GM12864 (cell line): ENCODE measurements around the gene ARHGAP23.

ENCODE experiments used
- DNase-seq: peaks from one replicate; pipeline ENCODE4 v3.0.0-alpha.2; 2011; ENCODE audit warnings: low read depth
- H3K4me3 ChIP-seq: 2 replicates; pipeline ENCODE4 v1.5.1; 2011; ENCODE audit warnings: mild to moderate bottlenecking, low read depth, low read length, control low read depth
- TF ChIP-seq, protein P1 (sequence below): IDR thresholded peaks from 2 replicates; pipeline ENCODE4 v1.5.1; 2011; ENCODE audit warnings: low read depth, mild to moderate bottlenecking, moderate library complexity, low read length, control low read depth, inconsistent platforms; ENCODE audit errors: missing control alignments

ARHGAP23 gene

DNA sequence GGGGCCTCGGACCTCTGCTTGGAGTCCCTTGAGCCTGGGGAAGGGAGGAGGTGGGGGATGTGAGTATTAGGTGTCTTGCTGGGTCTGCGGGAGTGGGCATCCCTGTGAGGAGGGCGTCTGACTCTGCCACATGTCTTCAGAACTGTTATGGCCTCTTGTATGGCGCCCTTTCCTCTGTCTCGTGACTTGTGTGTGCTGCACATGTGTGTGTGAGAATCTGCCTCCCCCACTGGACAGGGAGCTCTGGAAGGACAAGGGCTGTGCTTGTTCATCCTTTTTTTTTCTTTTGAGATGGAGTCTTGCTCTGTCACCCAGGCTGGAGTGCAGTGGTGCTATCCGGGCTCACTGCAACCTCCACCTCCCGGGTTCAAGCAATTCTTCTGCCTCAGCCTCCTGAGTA is 33.4 kb downstream of the ARHGAP23 start:
- TF ChIP-seq, protein P1, sequence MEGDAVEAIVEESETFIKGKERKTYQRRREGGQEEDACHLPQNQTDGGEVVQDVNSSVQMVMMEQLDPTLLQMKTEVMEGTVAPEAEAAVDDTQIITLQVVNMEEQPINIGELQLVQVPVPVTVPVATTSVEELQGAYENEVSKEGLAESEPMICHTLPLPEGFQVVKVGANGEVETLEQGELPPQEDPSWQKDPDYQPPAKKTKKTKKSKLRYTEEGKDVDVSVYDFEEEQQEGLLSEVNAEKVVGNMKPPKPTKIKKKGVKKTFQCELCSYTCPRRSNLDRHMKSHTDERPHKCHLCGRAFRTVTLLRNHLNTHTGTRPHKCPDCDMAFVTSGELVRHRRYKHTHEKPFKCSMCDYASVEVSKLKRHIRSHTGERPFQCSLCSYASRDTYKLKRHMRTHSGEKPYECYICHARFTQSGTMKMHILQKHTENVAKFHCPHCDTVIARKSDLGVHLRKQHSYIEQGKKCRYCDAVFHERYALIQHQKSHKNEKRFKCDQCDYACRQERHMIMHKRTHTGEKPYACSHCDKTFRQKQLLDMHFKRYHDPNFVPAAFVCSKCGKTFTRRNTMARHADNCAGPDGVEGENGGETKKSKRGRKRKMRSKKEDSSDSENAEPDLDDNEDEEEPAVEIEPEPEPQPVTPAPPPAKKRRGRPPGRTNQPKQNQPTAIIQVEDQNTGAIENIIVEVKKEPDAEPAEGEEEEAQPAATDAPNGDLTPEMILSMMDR, result no peak

DNA sequence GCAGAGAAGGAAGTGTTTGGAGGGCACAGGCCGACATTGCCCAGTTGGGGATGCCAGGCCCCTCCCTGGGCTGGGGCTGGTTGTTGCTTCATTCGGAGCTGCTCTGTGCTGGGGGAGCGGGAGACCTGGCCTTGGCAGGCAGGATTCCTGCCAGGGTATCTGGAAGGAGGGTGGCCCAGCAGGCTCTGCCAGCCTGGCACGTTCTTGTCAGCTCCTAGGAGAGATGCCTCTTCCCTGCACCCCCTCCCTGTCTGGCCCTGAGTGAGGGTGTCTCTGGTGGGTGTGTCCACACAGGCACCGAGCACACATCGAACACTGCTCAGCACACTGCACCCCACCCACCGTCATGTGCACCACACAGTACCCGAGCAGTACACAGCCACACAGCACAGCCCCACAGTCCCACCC is 35.2 kb downstream of the ARHGAP23 start:
- no peak overlapping the region for H3K4me3 ChIP-seq

More for the DNA sequence above, 33.4 kb downstream of the ARHGAP23 start:
- DNase-seq, result no peak
- H3K4me3 ChIP-seq, result no peak overlapping the region

DNA sequence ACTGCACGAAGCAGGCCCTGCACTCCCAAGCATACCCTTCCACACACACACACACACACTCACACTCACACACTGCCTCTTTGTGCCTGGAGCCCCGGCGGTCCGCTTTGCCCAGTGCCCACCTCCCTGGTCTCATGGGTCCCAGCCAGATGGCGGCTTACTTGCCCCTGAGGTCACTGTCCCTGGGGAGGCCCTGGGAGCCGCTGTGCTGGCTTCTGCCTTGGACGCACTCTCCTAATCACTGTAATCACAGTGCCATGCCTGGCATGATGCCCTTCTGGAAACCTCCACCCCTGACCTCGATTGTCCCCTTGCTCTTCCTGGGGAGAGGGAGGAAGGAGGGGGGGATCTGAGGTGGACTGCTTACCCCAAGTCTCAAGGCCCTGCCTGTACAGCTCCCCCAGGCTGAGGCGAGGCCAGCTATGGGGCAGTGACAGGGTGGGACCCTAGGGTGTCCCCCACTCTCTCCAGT is 36.0 kb downstream of the ARHGAP23 start:
- TF ChIP-seq, protein P1, result no peak
- no peak for DNase-seq
- H3K4me3 ChIP-seq, result no peak overlapping the region

More for the DNA sequence above, 35.2 kb downstream of the ARHGAP23 start:
- TF ChIP-seq, protein P1, result no peak
- no peak for DNase-seq

DNA sequence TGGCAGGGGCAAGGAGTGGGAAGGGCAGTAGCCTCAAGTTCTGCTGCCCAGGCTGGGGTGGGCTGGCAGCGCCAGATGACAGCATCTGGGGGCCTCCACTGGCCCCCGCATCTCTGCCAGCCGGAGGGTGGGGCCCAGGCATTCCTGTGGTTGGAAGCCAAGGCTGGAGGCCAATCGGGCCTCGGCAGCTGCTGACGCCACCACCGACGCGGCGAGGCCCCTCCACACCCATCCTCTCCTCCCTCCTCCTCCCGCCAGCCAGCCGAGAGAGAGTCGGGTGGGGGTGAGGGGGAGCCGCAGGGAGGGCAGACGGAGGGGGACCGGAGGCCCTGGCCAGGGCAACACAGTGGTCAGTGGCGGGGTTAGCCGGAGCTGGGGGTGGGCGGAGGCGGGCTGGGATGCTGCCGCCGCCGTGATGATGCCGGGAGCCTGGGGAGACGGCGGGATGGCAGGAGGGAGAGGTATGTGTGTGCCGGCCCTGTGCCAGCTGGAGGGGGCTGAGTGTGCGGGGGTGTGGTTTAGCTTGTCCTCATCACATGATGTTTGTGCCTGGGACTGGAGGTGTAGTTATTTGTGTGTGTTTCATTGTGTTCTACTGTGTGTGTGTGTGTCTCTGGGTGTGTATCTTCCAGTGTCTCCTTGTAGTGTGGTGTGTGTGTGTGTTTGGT is 36.6 kb downstream of the ARHGAP23 start:
- DNase-seq, result no peak

DNA sequence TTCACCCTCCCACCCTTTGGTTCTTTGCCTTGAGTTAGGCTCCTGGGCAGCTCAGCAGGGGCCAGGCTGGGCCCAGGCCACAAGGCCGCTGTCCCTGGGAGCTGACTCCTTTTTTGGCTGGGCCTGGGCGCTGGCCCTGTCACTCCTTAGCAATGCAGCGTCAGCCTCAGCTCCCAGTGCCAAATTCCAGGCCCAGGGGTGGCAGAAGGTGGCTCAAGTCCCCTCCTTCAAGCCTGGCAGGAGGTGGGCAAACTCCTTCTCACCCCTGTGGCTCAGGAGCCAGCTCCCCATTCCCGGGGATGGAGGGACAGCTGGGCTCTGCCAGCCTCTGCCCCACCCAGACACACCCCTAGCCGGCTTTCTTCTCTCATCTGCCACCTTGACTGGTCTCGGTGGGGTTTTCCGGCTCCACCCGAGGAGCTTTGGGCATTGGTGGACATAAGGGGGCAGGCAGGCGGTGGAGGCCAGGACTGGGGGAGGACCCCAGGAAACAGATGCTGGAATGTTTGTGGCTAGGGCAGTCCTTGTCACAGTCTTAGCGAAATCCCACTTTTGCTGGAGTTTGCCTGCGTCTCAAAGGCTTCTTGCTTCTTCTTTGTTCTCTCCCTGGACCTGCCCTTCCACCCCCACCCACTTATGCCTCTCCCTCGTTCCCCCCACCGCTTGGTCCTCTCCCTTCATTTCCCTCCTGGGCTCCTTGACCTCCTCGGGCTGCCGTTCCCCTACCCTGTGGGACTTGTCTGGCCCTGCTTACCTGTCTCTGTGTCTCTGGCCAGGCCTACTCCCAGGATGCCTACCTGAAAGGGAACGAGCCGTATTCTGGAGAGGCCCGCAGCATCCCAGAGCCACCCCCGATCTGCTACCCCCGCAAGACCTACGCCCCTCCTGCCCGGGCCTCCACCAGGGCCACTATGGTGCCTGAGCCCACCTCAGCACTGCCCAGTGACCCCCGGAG is 37.4 kb downstream of the ARHGAP23 start:
- TF ChIP-seq, protein P1, result no peak
- H3K4me3 ChIP-seq, result no peak overlapping the region
- DNase-seq, result no peak

More for the DNA sequence above, 36.6 kb downstream of the ARHGAP23 start:
- TF ChIP-seq, protein P1, result no peak
- H3K4me3 ChIP-seq, result no peak overlapping the region

DNA sequence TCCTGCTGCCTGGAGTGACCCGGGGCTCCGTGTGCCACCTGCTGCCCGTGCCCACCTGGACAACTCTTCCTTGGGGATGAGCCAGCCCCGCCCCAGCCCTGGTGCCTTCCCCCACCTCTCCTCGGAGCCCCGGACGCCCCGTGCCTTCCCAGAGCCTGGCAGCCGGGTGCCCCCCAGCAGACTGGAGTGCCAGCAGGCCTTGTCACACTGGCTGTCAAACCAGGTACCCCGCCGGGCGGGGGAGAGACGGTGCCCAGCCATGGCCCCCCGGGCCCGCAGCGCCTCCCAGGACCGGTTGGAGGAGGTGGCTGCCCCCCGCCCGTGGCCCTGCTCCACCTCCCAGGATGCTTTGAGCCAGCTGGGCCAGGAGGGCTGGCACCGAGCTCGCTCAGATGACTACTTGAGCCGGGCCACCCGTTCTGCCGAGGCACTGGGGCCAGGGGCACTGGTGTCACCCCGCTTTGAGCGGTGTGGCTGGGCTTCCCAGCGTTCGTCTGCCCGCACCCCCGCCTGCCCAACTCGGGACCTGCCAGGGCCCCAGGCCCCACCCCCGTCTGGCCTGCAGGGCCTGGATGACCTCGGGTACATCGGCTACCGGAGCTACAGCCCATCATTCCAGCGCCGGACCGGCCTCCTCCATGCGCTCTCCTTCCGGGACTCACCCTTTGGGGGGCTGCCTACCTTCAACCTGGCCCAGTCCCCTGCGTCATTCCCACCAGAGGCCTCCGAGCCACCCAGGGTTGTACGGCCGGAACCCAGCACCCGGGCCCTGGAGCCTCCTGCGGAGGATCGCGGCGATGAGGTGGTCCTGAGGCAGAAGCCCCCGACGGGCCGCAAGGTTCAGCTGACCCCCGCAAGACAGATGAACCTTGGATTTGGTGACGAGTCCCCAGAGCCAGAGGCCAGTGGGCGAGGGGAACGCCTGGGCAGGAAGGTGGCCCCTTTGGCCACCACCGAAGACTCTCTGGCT is 38.4 kb downstream of the ARHGAP23 start:
- DNase-seq, result no peak
- TF ChIP-seq, protein P1, result no peak
- H3K4me3 ChIP-seq, result no peak overlapping the region
